ENCODE data around the gene ALPP. TPM values are rescaled to one million over a fixed set of nuclear protein-coding genes. Genes with fewer than 3 reads are reported as not detected.

The ALPP gene
- total RNA-seq, 1 donor from 2014 or later, result not detected

GRCh38 chr2:232341739-232342126 lies 36.8 kb upstream of the ALPP start:
- no peak overlapping the region for H3K9ac ChIP-seq
- no peaks in the 10 kb centered on the region for H3K27me3 ChIP-seq
- peaks cover 5% of the 10 kb centered on the region for H3K4me1 Mint-ChIP-seq
- H3K4me1 ChIP-seq, result no peaks in the 10 kb centered on the region
- no peaks in the 10 kb centered on the region for H3K36me3 ChIP-seq
- peaks cover 8% of the 10 kb centered on the region for H3K36me3 Mint-ChIP-seq
- H2AFZ ChIP-seq (replicated peaks), result no peak overlapping the region
- H3K9me3 ChIP-seq (ENCODE audit: low read depth), result no peaks in the 10 kb centered on the region
- H3K79me2 ChIP-seq (ENCODE audit: low read depth), result no peaks in the 10 kb centered on the region
- H3K9me3 Mint-ChIP-seq, result no peaks in the 10 kb centered on the region
- TF ChIP-seq EZH2phosphoT487 (IDR thresholded peaks at IDR 0.05) (no peak), EZH2 (IDR thresholded peaks at IDR 0.05) (no peak), CTCF (IDR thresholded peaks at IDR 0.05) (no peak)
- peaks cover 11% of the 10 kb centered on the region for H3K27me3 Mint-ChIP-seq (ENCODE audit: insufficient read depth, low read depth)
- DNase-seq (ENCODE audit: low spot score), result no peak
- H3K27ac ChIP-seq, result no peak overlapping the region
- no peak overlapping the region for H3K4me2 ChIP-seq
- no peaks in the 10 kb centered on the region for H4K20me1 ChIP-seq (ENCODE audit: low read depth)
- no peaks in the 10 kb centered on the region for H3F3A ChIP-seq (ENCODE audit: low read depth)
- no peak overlapping the region for H3K4me3 Mint-ChIP-seq
- no peak overlapping the region for H3K27ac Mint-ChIP-seq
- no peak overlapping the region for H3K4me3 ChIP-seq

DNA sequence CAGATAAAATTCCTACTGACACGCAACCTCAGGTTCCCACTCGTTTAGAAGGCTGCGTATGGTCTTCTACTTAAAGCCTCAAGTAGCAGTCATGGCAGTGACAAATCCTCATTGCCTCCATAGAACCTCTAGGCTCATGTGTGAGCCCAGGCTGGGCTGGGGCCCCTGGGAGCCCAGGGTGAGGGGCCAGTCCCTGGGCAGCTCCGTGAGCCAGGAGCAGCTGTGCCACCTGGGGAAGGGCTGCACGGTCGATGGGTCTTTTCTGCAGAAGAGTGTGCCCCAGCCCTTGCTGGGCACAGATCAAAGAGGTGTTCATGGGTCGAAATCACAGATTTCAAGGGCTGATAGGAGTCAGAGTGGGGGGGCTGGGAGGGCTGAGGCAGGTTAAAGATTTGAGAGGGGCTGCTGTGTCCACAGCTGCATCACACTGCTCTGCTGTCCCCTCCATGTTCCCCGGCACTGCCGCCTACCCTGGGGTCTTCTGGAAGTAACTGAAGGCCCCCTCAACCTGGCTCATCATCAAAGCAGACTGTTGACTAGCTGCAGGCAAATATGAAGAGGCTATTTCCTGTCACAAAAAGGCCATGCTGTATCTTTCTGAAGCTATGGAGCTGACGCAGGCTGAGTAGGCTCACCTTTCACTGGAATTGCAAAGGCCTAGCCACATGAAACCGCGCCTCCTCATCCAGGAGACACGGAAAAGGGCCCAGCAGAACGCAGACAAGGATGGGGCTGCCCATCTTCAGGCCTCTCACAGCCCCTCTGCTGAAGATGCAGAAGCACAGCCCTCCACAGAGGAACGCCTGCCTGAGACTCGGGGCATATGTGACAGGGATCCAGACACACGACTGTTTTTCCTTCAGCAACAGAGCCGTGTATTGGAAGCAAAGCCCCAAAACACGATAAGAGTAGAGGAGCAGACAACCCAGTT lies 35.7 kb upstream of the ALPP start:
- H3K9me3 Mint-ChIP-seq, result no peaks in the 10 kb centered on the region
- TF ChIP-seq CTCF (IDR thresholded peaks at IDR 0.05) (no peak), EZH2phosphoT487 (IDR thresholded peaks at IDR 0.05) (no peak), EZH2 (IDR thresholded peaks at IDR 0.05) (no peak)
- H3K4me3 ChIP-seq, result no peak overlapping the region
- H3K36me3 ChIP-seq, result no peaks in the 10 kb centered on the region
- peaks cover 2% of the 10 kb centered on the region for H3K4me1 Mint-ChIP-seq
- DNase-seq (ENCODE audit: low spot score), result no peak
- no peak overlapping the region for H3K27ac ChIP-seq
- no peak overlapping the region for H2AFZ ChIP-seq (replicated peaks)
- H3K4me3 Mint-ChIP-seq, result no peak overlapping the region
- peaks cover 15% of the 10 kb centered on the region for H3K27me3 Mint-ChIP-seq (ENCODE audit: insufficient read depth, low read depth)
- H3K9me3 ChIP-seq (ENCODE audit: low read depth), result no peaks in the 10 kb centered on the region
- no peaks in the 10 kb centered on the region for H4K20me1 ChIP-seq (ENCODE audit: low read depth)
- H3K9ac ChIP-seq, result no peak overlapping the region
- no peaks in the 10 kb centered on the region for H3K27me3 ChIP-seq
- H3K27ac Mint-ChIP-seq, result no peak overlapping the region
- no peak overlapping the region for H3K4me2 ChIP-seq
- H3K4me1 ChIP-seq, result no peaks in the 10 kb centered on the region
- no peaks in the 10 kb centered on the region for H3F3A ChIP-seq (ENCODE audit: low read depth)
- H3K79me2 ChIP-seq (ENCODE audit: low read depth), result no peaks in the 10 kb centered on the region
- H3K36me3 Mint-ChIP-seq, result peaks cover 8% of the 10 kb centered on the region

GRCh38 chr2:232343821-232344220 lies 34.7 kb upstream of the ALPP start:
- no peaks in the 10 kb centered on the region for H3K9me3 ChIP-seq (ENCODE audit: low read depth)
- H3K36me3 ChIP-seq, result no peaks in the 10 kb centered on the region
- H3K36me3 Mint-ChIP-seq, result peaks cover 7% of the 10 kb centered on the region
- no peaks in the 10 kb centered on the region for H3F3A ChIP-seq (ENCODE audit: low read depth)
- H3K4me1 Mint-ChIP-seq, result no peaks in the 10 kb centered on the region
- H2AFZ ChIP-seq (replicated peaks), result no peak overlapping the region
- H3K4me1 ChIP-seq, result no peaks in the 10 kb centered on the region
- no peaks in the 10 kb centered on the region for H3K9me3 Mint-ChIP-seq
- H3K79me2 ChIP-seq (ENCODE audit: low read depth), result no peaks in the 10 kb centered on the region
- H3K27ac Mint-ChIP-seq, result no peak overlapping the region
- H3K27me3 Mint-ChIP-seq (ENCODE audit: insufficient read depth, low read depth), result peaks cover 13% of the 10 kb centered on the region
- H3K27ac ChIP-seq, result no peak overlapping the region
- H3K4me3 ChIP-seq, result no peak overlapping the region
- TF ChIP-seq EZH2phosphoT487 (IDR thresholded peaks at IDR 0.05), result no peak
- TF ChIP-seq EZH2 (IDR thresholded peaks at IDR 0.05), result no peak
- no peak for TF ChIP-seq CTCF (IDR thresholded peaks at IDR 0.05)
- no peak overlapping the region for H3K9ac ChIP-seq
- DNase-seq (ENCODE audit: low spot score), result no peak
- no peaks in the 10 kb centered on the region for H4K20me1 ChIP-seq (ENCODE audit: low read depth)
- H3K27me3 ChIP-seq, result no peaks in the 10 kb centered on the region
- H3K4me3 Mint-ChIP-seq, result no peak overlapping the region
- H3K4me2 ChIP-seq, result no peak overlapping the region

All from neural progenitor cell (in vitro differentiated cells).